Trophoblast cell (in vitro differentiated cells and primary cell): ENCODE measurements around the gene TSKS.

Experiments
- DNase-seq, 2 donors: peaks; one replicate each; pipeline ENCODE4 v3.0.0-alpha.2; 2016
- H2AFZ ChIP-seq: 2 replicates; pipeline ENCODE4 v1.6.1; 2013; ENCODE audit warnings: low read length, moderate library complexity, mild to moderate bottlenecking; ENCODE audit not compliant: insufficient read depth, poor library complexity
- H2AK5ac ChIP-seq: 2 replicates; pipeline ENCODE4 v1.6.1; 2013; ENCODE audit warnings: mild to moderate bottlenecking, low read length
- H2BK120ac ChIP-seq: 2 replicates; pipeline ENCODE4 v1.6.1; 2013; ENCODE audit warnings: low read length, mild to moderate bottlenecking, moderate library complexity; ENCODE audit not compliant: insufficient read depth, poor library complexity
- H2BK12ac ChIP-seq: 2 replicates; pipeline ENCODE4 v1.6.1; 2013; ENCODE audit warnings: mild to moderate bottlenecking, low read length, moderate library complexity
- H2BK5ac ChIP-seq: 2 replicates; pipeline ENCODE4 v1.6.1; 2013; ENCODE audit warnings: low read length, low read depth, moderate library complexity, mild to moderate bottlenecking; ENCODE audit not compliant: poor library complexity
- H3K14ac ChIP-seq: 2 replicates; pipeline ENCODE4 v1.6.1; 2013; ENCODE audit warnings: mild to moderate bottlenecking, low read length
- H3K18ac ChIP-seq: 2 replicates; pipeline ENCODE4 v1.6.1; 2013; ENCODE audit warnings: mild to moderate bottlenecking, low read length
- H3K23ac ChIP-seq: 2 replicates; pipeline ENCODE4 v1.6.1; 2013; ENCODE audit warnings: low read length
- H3K27ac ChIP-seq: 2 replicates; pipeline ENCODE4 v1.5.1; 2013; ENCODE audit warnings: low read depth, mild to moderate bottlenecking, inconsistent platforms, low read length, moderate library complexity
- H3K27me3 ChIP-seq: 2 replicates; pipeline ENCODE4 v1.6.1; 2013; ENCODE audit warnings: inconsistent platforms, mild to moderate bottlenecking, low read length, moderate library complexity; ENCODE audit not compliant: insufficient read depth
- H3K36me3 ChIP-seq, 2 experiments: 1 replicate in 1 of 2; 2 replicates in 1 of 2; pipeline ENCODE4 v1.6.1; 2013; ENCODE audit warnings: low read length in 2 of 2, mild to moderate bottlenecking in 2 of 2, moderate library complexity in 1 of 2; ENCODE audit not compliant: insufficient read depth in 2 of 2, control insufficient read depth in 1 of 2
- H3K4ac ChIP-seq: 2 replicates; pipeline ENCODE4 v1.6.1; 2013; ENCODE audit warnings: low read depth, mild to moderate bottlenecking, low read length, moderate library complexity
- H3K4me1 ChIP-seq, 2 experiments: 1 replicate in 1 of 2; 2 replicates in 1 of 2; pipeline ENCODE4 v1.6.1; 2013; ENCODE audit warnings: low read length in 2 of 2, mild to moderate bottlenecking in 2 of 2, moderate library complexity in 1 of 2; ENCODE audit not compliant: insufficient read depth in 2 of 2, control insufficient read depth in 1 of 2
- H3K4me2 ChIP-seq: 2 replicates; pipeline ENCODE4 v1.6.1; 2013; ENCODE audit warnings: inconsistent platforms, mild to moderate bottlenecking, low read length, moderate library complexity
- H3K4me3 ChIP-seq: 2 replicates; pipeline ENCODE4 v1.5.1; 2013; ENCODE audit warnings: mild to moderate bottlenecking, low read depth, low read length, inconsistent platforms
- H3K79me1 ChIP-seq: one replicate; pipeline ENCODE4 v1.6.1; 2013; ENCODE audit warnings: low read length
- H3K79me2 ChIP-seq: 2 replicates; pipeline ENCODE4 v1.6.1; 2013; ENCODE audit warnings: low read length, mild to moderate bottlenecking; ENCODE audit not compliant: control insufficient read depth, insufficient read depth, poor library complexity
- H3K9ac ChIP-seq: 2 replicates; pipeline ENCODE4 v1.6.1; 2013; ENCODE audit warnings: mild to moderate bottlenecking, low read length
- H3K9me3 ChIP-seq: 2 replicates; pipeline ENCODE4 v1.6.1; 2013; ENCODE audit warnings: low read depth, mild to moderate bottlenecking, control low read depth, inconsistent platforms, low read length; ENCODE audit not compliant: insufficient read depth
- H4K12ac ChIP-seq: 2 replicates; pipeline ENCODE4 v1.6.1; 2013; ENCODE audit warnings: low read depth, mild to moderate bottlenecking, low read length, moderate library complexity
- H4K8ac ChIP-seq: 2 replicates; pipeline ENCODE4 v1.6.1; 2013; ENCODE audit warnings: low read depth, mild to moderate bottlenecking, low read length, moderate library complexity
- H4K91ac ChIP-seq: one replicate; pipeline ENCODE4 v1.6.1; 2013; ENCODE audit warnings: low read depth, mild to moderate bottlenecking, low read length, moderate library complexity
- WGBS: extraction: QIAGEN DNeasy Blood & Tissue Kit; methylation state at CpG from one replicate; pipeline ENCODE4 v1.1.7; 2013; ENCODE audit warnings: missing lambda C conversion rate; ENCODE audit not compliant: insufficient read length, insufficient coverage; ENCODE audit errors: extremely low coverage; 5-methylcytosine and 5-hydroxymethylcytosine counted together

The TSKS gene

GRCh38 chr19:49691243-49692146 lies 71.6 kb downstream of the TSKS start:
- Histone ChIP-seq H2AK5ac (no peak overlapping the region), H4K91ac (no peak overlapping the region), H3K79me1 (peaks cover 3% of the 10 kb centered on the region), H3K27ac (no peak overlapping the region), H3K4me2 (peak overlapping the region; percentile 64), H3K36me3 (peaks cover 20 to 21% of the 10 kb centered on the region in 2 experiments), H4K8ac (peak overlapping the region; percentile 74), H2BK12ac (no peak overlapping the region), H4K12ac (no peak overlapping the region), H3K18ac (no peak overlapping the region), H3K27me3 (no peaks in the 10 kb centered on the region), H2BK120ac (no peak overlapping the region), H3K9ac (no peak overlapping the region), H2AFZ (peak overlapping the region; percentile 58), H3K23ac (no peak overlapping the region), H2BK5ac (no peak overlapping the region), H3K14ac (peak overlapping the region; percentile 27), H3K4ac (no peak overlapping the region), H3K79me2 (no peaks in the 10 kb centered on the region), H3K9me3 (no peaks in the 10 kb centered on the region), H3K4me3 (no peak overlapping the region), H3K4me1 (peaks cover 12 to 20% of the 10 kb centered on the region in 2 experiments)
- DNase-seq, result peak in 1 of 2 donors; percentile 19
- WGBS, result no CpG with 5 or more reads among the region's 39 CpGs

- WGBS, result no CpG with 5 or more reads among the region's 38 CpGs
- peak within 1 kb of the TSS; percentile 64 for H3K4me2 ChIP-seq
- peak within 1 kb of the TSS; percentile 39 for H2AK5ac ChIP-seq
- H3K14ac ChIP-seq, result peak within 1 kb of the TSS; percentile 27
- peak within 1 kb of the TSS; percentile 38 for H3K4me3 ChIP-seq
- peak in 1 of 2 donors; percentile 37 for DNase-seq
- H3K27me3 ChIP-seq, result no peaks in the 10 kb centered on the region
- H4K91ac ChIP-seq, result no peak within 1 kb of the TSS
- H3K4me1 ChIP-seq, result peaks cover 12 to 20% of the 10 kb centered on the region in 2 experiments
- peaks cover 28 to 29% of the 10 kb centered on the region in 2 experiments for H3K36me3 ChIP-seq
- H3K79me2 ChIP-seq, result no peaks in the 10 kb centered on the region
- H3K23ac ChIP-seq, result no peak within 1 kb of the TSS
- H3K27ac ChIP-seq, result no peak within 1 kb of the TSS
- no peak within 1 kb of the TSS for H2BK120ac ChIP-seq
- peak within 1 kb of the TSS; percentile 29 for H4K12ac ChIP-seq
- no peak within 1 kb of the TSS for H2BK12ac ChIP-seq
- no peaks in the 10 kb centered on the region for H3K9me3 ChIP-seq
- H3K18ac ChIP-seq, result no peak within 1 kb of the TSS
- H4K8ac ChIP-seq, result peak within 1 kb of the TSS; percentile 74
- peaks cover 3% of the 10 kb centered on the region for H3K79me1 ChIP-seq
- peak within 1 kb of the TSS; percentile 18 for H3K9ac ChIP-seq
- peak within 1 kb of the TSS; percentile 12 for H3K4ac ChIP-seq
- no peak within 1 kb of the TSS for H2BK5ac ChIP-seq
- H2AFZ ChIP-seq, result peak within 1 kb of the TSS; percentile 58
Measured at GRCh38 chr19:49690656-49691242, 72.4 kb downstream of the TSKS start, which contains the start of gene CPT1C. Gene CPT1C, plus strand, starts transcription at chr19:49691116. Its CDS starts 1,137 bp downstream, at chr19:49692253.

- H3K79me2 ChIP-seq, result no peaks in the 10 kb centered on the region
- H2BK120ac ChIP-seq, result no peak overlapping the region
- H3K27ac ChIP-seq, result no peak overlapping the region
- H3K14ac ChIP-seq, result no peak overlapping the region
- no peak overlapping the region for H4K91ac ChIP-seq
- peak overlapping the region; percentile 56 for H2AFZ ChIP-seq
- peaks cover 12 to 20% of the 10 kb centered on the region in 2 experiments for H3K4me1 ChIP-seq
- no CpG with 5 or more reads among the region's 39 CpGs for WGBS
- peak overlapping the region; percentile 14 for H3K4me3 ChIP-seq
- no peak overlapping the region for H3K9ac ChIP-seq
- peaks cover 3% of the 10 kb centered on the region for H3K79me1 ChIP-seq
- H3K27me3 ChIP-seq, result no peaks in the 10 kb centered on the region
- H4K12ac ChIP-seq, result no peak overlapping the region
- peak overlapping the region; percentile 64 for H3K4me2 ChIP-seq
- H3K23ac ChIP-seq, result no peak overlapping the region
- H2BK12ac ChIP-seq, result no peak overlapping the region
- no peaks in the 10 kb centered on the region for H3K9me3 ChIP-seq
- H3K4ac ChIP-seq, result peak overlapping the region; percentile 12
- H3K18ac ChIP-seq, result no peak overlapping the region
- peaks cover 33 to 34% of the 10 kb centered on the region in 2 experiments for H3K36me3 ChIP-seq
- peak overlapping the region; percentile 39 for H2AK5ac ChIP-seq
- no peak for DNase-seq
- no peak overlapping the region for H2BK5ac ChIP-seq
- H4K8ac ChIP-seq, result peak overlapping the region; percentile 61
Measured at GRCh38 chr19:49690079-49690655, 72.9 kb downstream of the TSKS start.
